Measurements from ENCODE around the gene MEIS1.

GRCh38 chr2:66563473-66563872 is 128.5 kb downstream of the MEIS1 start:
- TF ChIP-seq CTCF (IDR thresholded peaks at IDR 0.05; ENCODE audit: low read length): no peak
- TF ChIP-seq EZH2 (optimal IDR thresholded peaks at IDR 0.05; ENCODE audit: low read depth, low read length): no peak
